Left ventricle myocardium inferior (tissue), 1 donor: ENCODE measurements around the gene MGAT1. TPM values are rescaled to one million over a fixed set of nuclear protein-coding genes. Genes with fewer than 3 reads are reported as not detected.
A peak's percentile ranks its signal among the peaks of the same experiment; 100 is the strongest.

ENCODE experiments used
- DNase-seq: peaks from one replicate; pipeline ENCODE4 v3.0.0-alpha.2; 2020
- H3K27ac ChIP-seq: fragments of 200-600 bp; replicated peaks from 2 replicates; pipeline ENCODE4 v1.8.0; 2021
- H3K27me3 ChIP-seq: fragments of 200-600 bp; 2 replicates; pipeline ENCODE4 v1.8.0; 2021; ENCODE audit warnings: low read depth
- H3K36me3 ChIP-seq: fragments of 200-600 bp; 2 replicates; pipeline ENCODE4 v1.8.0; 2021
- H3K4me1 ChIP-seq: fragments of 200-600 bp; 2 replicates; pipeline ENCODE4 v1.8.0; 2021
- H3K4me3 ChIP-seq: fragments of 200-600 bp; 2 replicates; pipeline ENCODE4 v1.8.0; 2021; ENCODE audit warnings: mild to moderate bottlenecking, moderate library complexity
- H3K9me3 ChIP-seq: fragments of 200-600 bp; replicated peaks from 2 replicates; pipeline ENCODE4 v1.8.0; 2021
- CTCF ChIP-seq: fragments of 200-600 bp; IDR thresholded peaks from 2 replicates; pipeline ENCODE4 v1.8.0; 2021; ENCODE audit warnings: antibody characterized with exemption, mild to moderate bottlenecking, borderline replicate concordance
- intact Hi-C: fragments of 100-400 bp; cut with micrococcal nuclease; formaldehyde crosslinking; loops from one replicate; pipeline ENCODE4 v1.11.0; 2022
- total RNA-seq: library from RNA; stranded (reverse); fragmentation: NEBNext Ultra II Directional; extraction: Animal tissue kit (Norgen Biotek cat#: 25700); gene quantifications from one replicate; pipeline ENCODE4 v1.2.1, GENCODE V29; 2021
- donor health status: DM: no; HTN: yes; CAD: no; lungs with severe emphysema.

The MGAT1 gene
- total RNA-seq, 1 donor from 2014 or later = 60.4 TPM

- Histone ChIP-seq H3K9me3 (peaks cover 19% of the 10 kb centered on the region), H3K27me3 (no peaks in the 10 kb centered on the region), H3K27ac (peak overlapping the region; percentile 53), H3K4me3 (no peak overlapping the region), H3K36me3 (peaks cover 12% of the 10 kb centered on the region), H3K4me1 (peaks cover 58% of the 10 kb centered on the region)
- TF ChIP-seq CTCF = no peak
- intact Hi-C loops = no loop called here
- DNase-seq = no peak
Observed at GRCh38 chr5:180825768-180826525, 23.3 kb upstream of the MGAT1 start.

GRCh38 chr5:180824630-180825476 is 22.2 kb upstream of the MGAT1 start:
- no peak for TF ChIP-seq CTCF

GRCh38 chr5:180823940-180824629 is 21.5 kb upstream of the MGAT1 start:
- no peaks in the 10 kb centered on the region for H3K27me3 ChIP-seq
- no peaks in the 10 kb centered on the region for H3K36me3 ChIP-seq
- H3K27ac ChIP-seq = peak overlapping the region; percentile 53
- no peak for TF ChIP-seq CTCF
- DNase-seq = no peak
- no peak overlapping the region for H3K4me3 ChIP-seq
- peaks cover 10% of the 10 kb centered on the region for H3K9me3 ChIP-seq
- H3K4me1 ChIP-seq = peaks cover 57% of the 10 kb centered on the region
- intact Hi-C loops = no loop called here

More at GRCh38 chr5:180824630-180825476, 22.2 kb upstream of the MGAT1 start:
- Histone ChIP-seq H3K36me3 (peaks cover 8% of the 10 kb centered on the region), H3K27ac (peak overlapping the region; percentile 53), H3K4me1 (peaks cover 58% of the 10 kb centered on the region), H3K27me3 (no peaks in the 10 kb centered on the region), H3K9me3 (peaks cover 18% of the 10 kb centered on the region), H3K4me3 (no peak overlapping the region)
- intact Hi-C loops = no loop called here
- DNase-seq = no peak

GRCh38 chr5:180823346-180823745 is 20.7 kb upstream of the MGAT1 start:
- H3K27ac ChIP-seq = peak overlapping the region; percentile 53
- intact Hi-C loops = no loop called here

More at GRCh38 chr5:180823346-180823745, 20.7 kb upstream of the MGAT1 start:
- Histone ChIP-seq H3K36me3 (no peaks in the 10 kb centered on the region), H3K4me3 (no peak overlapping the region), H3K9me3 (peaks cover 3% of the 10 kb centered on the region), H3K4me1 (peaks cover 64% of the 10 kb centered on the region), H3K27me3 (no peaks in the 10 kb centered on the region)
- DNase-seq = no peak
- TF ChIP-seq CTCF = no peak
